Testis (tissue), 2 donors: ENCODE data around the gene OR4M1.
"Not testable (repeated sequence)": the region's sequence is repeated elsewhere in the genome, so short reads cannot be mapped to it uniquely, and the experiment has no call there.

Experiments used
- CTCF ChIP-seq, 3 experiments: fragments of 450-650 bp in 2 of 3; fragments of 200-600 bp in 1 of 3; sonication (generic) in 1 of 3; IDR thresholded peaks; one replicate each; pipeline ENCODE4 v1.5.1; 2016 to 2019; ENCODE audit warnings: antibody characterized with exemption in 3 of 3, mild to moderate bottlenecking in 2 of 3, moderate library complexity in 1 of 3
- POLR2A ChIP-seq: fragments of 450-650 bp; IDR thresholded peaks from one replicate; pipeline ENCODE4 v1.6.1; 2017; ENCODE audit warnings: antibody characterized with exemption, mild to moderate bottlenecking, moderate library complexity

- TF ChIP-seq CTCF (IDR thresholded peaks at IDR 0.05); POLR2A: not testable (repeated sequence)
These were observed 40.0 kb downstream of the OR4M1 start for GRCh38 chr14:19813171-19813920.
